K562 (cell line): ENCODE measurements around the gene ZMYM2. TPM values are rescaled to one million over a fixed set of nuclear protein-coding genes. Genes with fewer than 3 reads are reported as not detected.
A peak's percentile ranks its signal among the peaks of the same experiment; 100 is the strongest.

Experiments
- ATAC-seq: fragments of 200-7000 bp; cut with Tn5 transposase; 3 replicates; pipeline ENCODE4 v1.9.1; 2020; ENCODE audit warnings: moderate library complexity
- BruUV-seq: library from RNA; stranded (reverse); fragments of 400-500 nt; replicated peaks from 2 replicates; lab custom pipeline; 2021; lab: Mats Ljungman, UMichigan
- CTCF ChIA-PET: fragments of 300-600 bp; formaldehyde crosslinking; extraction: SDS; loops from one replicate; lab custom pipeline; 2021; ENCODE audit warnings: low intra/inter-chr PET ratio; lab: Yijun Ruan, JAX
- POLR2A ChIA-PET: fragments of 300-600, 350-650 bp; sonication (Branson Sonifier 250); formaldehyde crosslinking; extraction: SDS; loops from one replicate; lab custom pipeline; 2021; ENCODE audit warnings: antibody characterized with exemption, inconsistent platforms; lab: Yijun Ruan, JAX
- DNase-seq, 4 experiments: peaks; one replicate each; pipeline versions ENCODE4 v3.0.0 to v3.0.0-alpha.2; 2011 to 2018; ENCODE audit warnings: low spot score in 3 of 4, mixed read lengths in 3 of 4; ENCODE audit errors: extremely low read depth in 1 of 4
- FAIRE-seq: peaks from 2 replicates; lab custom pipeline; 2011; peaks lifted over from hg19 to GRCh38; lab: Jason Lieb, UNC
- H2AFZ ChIP-seq: 2 replicates; pipeline ENCODE4 v1.6.0; 2011; ENCODE audit warnings: low read depth, low read length, control low read depth, inconsistent platforms
- H3K27ac ChIP-seq: fragments of 200-600 bp; 3 replicates; pipeline ENCODE4 v1.8.0; 2011; ENCODE audit warnings: low read depth, mild to moderate bottlenecking, control low read depth, inconsistent platforms, low read length, moderate library complexity, mixed read lengths; ENCODE audit errors: extremely low read depth
- H3K27me3 ChIP-seq, 2 experiments: fragments of 300-600 bp in 1 of 2; 2 replicates in 1 of 2; 3 replicates in 1 of 2; pipeline versions ENCODE4 v1.6.0 to v1.8.0; 2011; ENCODE audit warnings: inconsistent platforms in 2 of 2, low read length in 2 of 2, mild to moderate bottlenecking in 1 of 2, mixed read lengths in 1 of 2, moderate library complexity in 1 of 2; ENCODE audit not compliant: control insufficient read depth in 2 of 2, insufficient read depth in 2 of 2
- H3K36me3 ChIP-seq: fragments of 300-600 bp; 3 replicates; pipeline ENCODE4 v1.8.0; 2011; ENCODE audit warnings: mild to moderate bottlenecking, low read length, inconsistent platforms; ENCODE audit not compliant: control insufficient read depth, insufficient read depth
- H3K4me1 ChIP-seq, 2 experiments: fragments of 200-600 bp in 1 of 2; replicated peaks in 1 of 2; 2 replicates in 1 of 2; 3 replicates in 1 of 2; pipeline versions ENCODE4 v1.5.1 to v1.8.0; 2011; ENCODE audit warnings: inconsistent platforms in 2 of 2, low read length in 2 of 2, mild to moderate bottlenecking in 1 of 2, mixed read lengths in 1 of 2, moderate library complexity in 1 of 2; ENCODE audit not compliant: control insufficient read depth in 2 of 2, insufficient read depth in 2 of 2
- H3K4me2 ChIP-seq: 2 replicates; pipeline ENCODE4 v1.6.1; 2011; ENCODE audit warnings: low read length, control low read depth, inconsistent platforms, mixed read lengths; ENCODE audit not compliant: insufficient read depth
- H3K4me3 ChIP-seq: fragments of 200-600 bp; sonication (generic), shearing (Covaris generic); 2 replicates; pipeline ENCODE4 v1.5.1; 2016; ENCODE audit warnings: control low read depth, inconsistent platforms
- H3K79me2 ChIP-seq: fragments of 200-600 bp; 3 replicates; pipeline ENCODE4 v1.8.0; 2011; ENCODE audit warnings: low read length, inconsistent platforms; ENCODE audit not compliant: control insufficient read depth, insufficient read depth
- H3K9ac ChIP-seq, 2 experiments: 2 replicates each; pipeline versions ENCODE4 v1.6.0 to v1.6.1; 2011; ENCODE audit warnings: low read depth in 2 of 2, low read length in 2 of 2, control low read depth in 1 of 2, inconsistent platforms in 1 of 2, mild to moderate bottlenecking in 1 of 2, mixed read lengths in 1 of 2; ENCODE audit not compliant: insufficient read depth in 1 of 2
- H3K9me1 ChIP-seq: one replicate; pipeline ENCODE4 v1.6.0; 2011; ENCODE audit warnings: inconsistent platforms, mild to moderate bottlenecking, low read length, moderate library complexity; ENCODE audit not compliant: control insufficient read depth, insufficient read depth
- H3K9me3 ChIP-seq: replicated peaks from 2 replicates; pipeline ENCODE4 v1.5.1; 2011; ENCODE audit warnings: low read depth, low read length, inconsistent platforms; ENCODE audit not compliant: control insufficient read depth, insufficient read depth
- H4K20me1 ChIP-seq: replicated peaks from 2 replicates; pipeline ENCODE4 v1.6.1; 2011; ENCODE audit warnings: low read length, inconsistent platforms, mixed read lengths; ENCODE audit not compliant: control insufficient read depth, insufficient read depth
- L3MBTL2 ChIP-seq: fragments of 450-650 bp; IDR thresholded peaks from 2 replicates; pipeline ENCODE4 v1.6.1; 2016; ENCODE audit warnings: mild to moderate bottlenecking, moderate library complexity
- NFATC3 ChIP-seq: fragments of 450-650 bp; IDR thresholded peaks from 2 replicates; pipeline ENCODE4 v1.6.1; 2017; ENCODE audit warnings: mild to moderate bottlenecking
- ZNF695 ChIP-seq: fragments of 450-650 bp; formaldehyde crosslinking; IDR thresholded peaks from 2 replicates; pipeline ENCODE4 v1.4.0; 2020; ENCODE audit warnings: mild to moderate bottlenecking, moderate library complexity
- WGBS: fragments of 100-300 bp; shearing (Covaris generic); methylation state at CpG from one replicate; pipeline ENCODE4 v1.1.6; 2016; ENCODE audit warnings: low coverage, mixed read lengths; ENCODE audit not compliant: insufficient coverage; ENCODE audit errors: missing lambda C conversion rate; 5-methylcytosine and 5-hydroxymethylcytosine counted together
- in situ Hi-C: fragments of 300-500 bp; cut with MboI; formaldehyde crosslinking; loops from 4 replicates; pipeline ENCODE4 v1.15.0; 2018; ENCODE audit warnings: inconsistent platforms, mixed read lengths
- intact Hi-C: fragments of 100-400 bp; cut with micrococcal nuclease; formaldehyde crosslinking; loops from 2 replicates; pipeline ENCODE4 v1.14.2; 2022
- polyA plus RNA-seq, 8 experiments: library from polyadenylated mRNA; depleted of rRNA in 4 of 8; stranded (reverse) in 5 of 8; unstranded in 3 of 8; fragments of >200 nt; fragmentation: Nextera tagmentation in 2 of 8; fragmentation: Illumina TruSeq in 1 of 8; extraction: Ambion mirVana in 2 of 8; extraction: Trizol in 1 of 8; gene quantifications; 2 replicates each; pipeline versions ENCODE4 v1.2.1 to v1.2.3, GENCODE V29; 2011 to 2014; ENCODE audit warnings: inconsistent platforms in 1 of 8, missing spikeins in 1 of 8
- total RNA-seq, 7 experiments: library from RNA; depleted of rRNA in 6 of 7; stranded (reverse); fragments of >200 nt in 6 of 7; fragmentation: Illumina TruSeq in 2 of 7; extraction: Trizol in 2 of 7; gene quantifications; 2 replicates each; pipeline versions ENCODE4 v1.2.1 to v1.2.3, GENCODE V29; 2011 to 2021; ENCODE audit warnings: low replicate concordance in 1 of 7
- TF ChIP-seq, protein P1 (sequence below): fragments of 450-650 bp; formaldehyde crosslinking; conservative IDR thresholded peaks from 2 replicates; pipeline ENCODE4 v1.4.0; 2022; ENCODE audit warnings: mild to moderate bottlenecking, missing genetic modification characterization

Gene ZMYM2
- total and polyA plus RNA-seq, 9 of the 15 experiments (the other 6 are each of a cell fraction or from before 2014, with no cell fraction given), result 5.0 to 48.8 (median 26.8) TPM

DNA sequence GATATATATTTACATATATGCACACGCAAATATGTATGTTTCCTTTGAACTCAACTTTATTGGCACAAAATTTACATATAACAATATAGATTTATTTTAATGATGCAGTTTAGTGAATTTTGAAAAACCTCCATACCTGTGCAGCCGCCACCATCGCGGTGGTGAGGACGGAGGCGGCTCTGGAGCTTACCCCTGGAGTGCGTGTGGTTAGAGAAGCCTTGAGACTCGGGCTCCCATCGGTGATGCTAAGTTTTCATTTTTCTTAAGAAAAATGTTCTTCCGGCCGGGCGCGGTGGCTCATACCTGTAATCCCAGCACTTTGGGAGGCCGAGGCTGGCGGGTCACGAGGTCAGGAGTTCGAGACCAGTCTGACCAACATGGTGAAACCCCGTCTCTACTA lies 170.5 kb downstream of the ZMYM2 start:
- intact Hi-C loops, result no loop called here
- Histone ChIP-seq H3K36me3 (no peaks in the 10 kb centered on the region), H4K20me1 (no peaks in the 10 kb centered on the region), H3K4me3 (no peak overlapping the region)
- CTCF ChIA-PET, result no interaction called here
- WGBS, result 43% methylated on average over 6 of the region's 18 CpGs
- in situ Hi-C loops, result no loop called here
- TF ChIP-seq L3MBTL2, result no peak
- no peak for TF ChIP-seq ZNF695
- TF ChIP-seq, all 486 proteins: peak for 0
- H3K9me3 ChIP-seq, result no peaks in the 10 kb centered on the region
- FAIRE-seq, result no peak
- no peaks in the 10 kb centered on the region for H3K9me1 ChIP-seq
- H3K9ac ChIP-seq, result no peak overlapping the region
- POLR2A ChIA-PET, result no interaction called here
- H3K27ac ChIP-seq, result no peak overlapping the region
- H3K79me2 ChIP-seq, result no peaks in the 10 kb centered on the region
- no peak for DNase-seq
- H3K4me2 ChIP-seq, result no peak overlapping the region
- BruUV-seq, result no TSS peak
- peaks cover 0 to 4% of the 10 kb centered on the region in 2 experiments; a peak in 1 of 5 replicates for H3K4me1 ChIP-seq
- peaks cover 0 to 6% of the 10 kb centered on the region in 2 experiments; a peak in 1 of 5 replicates for H3K27me3 ChIP-seq
- no peak overlapping the region for H2AFZ ChIP-seq
- ATAC-seq, result no peak

DNA sequence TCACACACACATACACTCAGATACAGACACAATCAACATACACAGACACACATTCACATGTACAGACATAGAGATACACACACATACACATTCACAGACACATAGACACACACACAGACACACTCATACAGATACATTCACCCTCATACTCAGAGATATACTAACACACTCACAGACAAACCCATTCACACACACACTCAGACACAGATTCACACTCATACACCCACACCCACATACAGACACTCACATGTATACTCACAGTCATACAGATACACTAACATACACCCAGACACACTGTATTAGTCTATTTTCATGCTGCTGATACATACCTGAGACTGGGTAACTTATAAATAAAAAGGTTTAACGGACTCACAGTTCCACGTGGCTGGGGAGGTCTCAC lies 171.5 kb downstream of the ZMYM2 start:
- H3K9me3 ChIP-seq, result no peaks in the 10 kb centered on the region
- no peak overlapping the region for H2AFZ ChIP-seq
- WGBS, result 3% methylated on average over 2 of the region's 2 CpGs
- ChIA-PET POLR2A (no interaction called here), CTCF (no interaction called here)
- ATAC-seq (no peak), DNase-seq (no peak), FAIRE-seq (no peak)
- H3K4me3 ChIP-seq, result no peak overlapping the region
- no peak for TF ChIP-seq NFATC3
- TF ChIP-seq, protein P1, sequence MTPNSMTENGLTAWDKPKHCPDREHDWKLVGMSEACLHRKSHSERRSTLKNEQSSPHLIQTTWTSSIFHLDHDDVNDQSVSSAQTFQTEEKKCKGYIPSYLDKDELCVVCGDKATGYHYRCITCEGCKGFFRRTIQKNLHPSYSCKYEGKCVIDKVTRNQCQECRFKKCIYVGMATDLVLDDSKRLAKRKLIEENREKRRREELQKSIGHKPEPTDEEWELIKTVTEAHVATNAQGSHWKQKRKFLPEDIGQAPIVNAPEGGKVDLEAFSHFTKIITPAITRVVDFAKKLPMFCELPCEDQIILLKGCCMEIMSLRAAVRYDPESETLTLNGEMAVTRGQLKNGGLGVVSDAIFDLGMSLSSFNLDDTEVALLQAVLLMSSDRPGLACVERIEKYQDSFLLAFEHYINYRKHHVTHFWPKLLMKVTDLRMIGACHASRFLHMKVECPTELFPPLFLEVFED (CRISPR knock-in tag), result 0 out of 2 replicates have a peak, but pooled peaks have one; percentile 3
- intact Hi-C loops, result no loop called here
- peaks cover 0 to 6% of the 10 kb centered on the region in 2 experiments; a peak in 1 of 5 replicates for H3K27me3 ChIP-seq
- in situ Hi-C loops, result no loop called here
- no peak overlapping the region for H3K27ac ChIP-seq
- H3K36me3 ChIP-seq, result no peaks in the 10 kb centered on the region
- H3K9ac ChIP-seq, result no peak overlapping the region
- no peaks in the 10 kb centered on the region for H3K79me2 ChIP-seq
- no peak overlapping the region for H3K4me2 ChIP-seq
- no peaks in the 10 kb centered on the region for H4K20me1 ChIP-seq
- peaks cover 0 to 4% of the 10 kb centered on the region in 2 experiments; a peak in 1 of 5 replicates for H3K4me1 ChIP-seq
- BruUV-seq, result no TSS peak
- H3K9me1 ChIP-seq, result no peaks in the 10 kb centered on the region
